Activated gamma-delta T cell treated with anti-CD3 and anti-CD28 coated beads, Interleukin-2, amount 50 U/mL, for 16 hours (primary cell): ENCODE data around the gene CNKSR1.
A peak's percentile ranks its signal among the peaks of the same experiment; 100 is the strongest.

Experiments used
- DNase-seq: peaks from one replicate; pipeline ENCODE4 v3.0.0-alpha.2; 2020; ENCODE audit warnings: low read depth

The CNKSR1 gene

GRCh38 chr1:26177182-26177684 is at the start of gene CNKSR1:
CNKSR1 (plus strand) TSS chr1:26177491; CDS start chr1:26177548, 57 bp downstream.
- no peak for DNase-seq

DNA sequence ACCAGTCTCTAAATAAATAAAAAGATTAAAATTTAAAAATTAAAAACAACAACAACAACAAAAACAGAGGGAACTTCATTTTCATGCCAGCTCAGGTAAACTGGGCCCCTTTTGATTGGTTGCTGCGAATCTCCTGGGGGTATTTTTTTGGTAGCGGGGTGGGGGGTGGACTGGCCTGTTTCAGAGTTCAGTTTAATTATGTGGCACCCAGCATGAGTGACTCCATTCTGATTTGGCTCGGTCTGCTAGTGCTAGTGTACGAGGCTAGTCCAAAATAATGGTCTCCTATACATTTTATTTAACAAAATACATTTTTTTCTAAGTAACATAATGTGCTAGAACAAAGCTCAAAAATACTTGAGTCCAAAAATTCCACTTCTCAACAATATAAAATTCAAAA is 47.5 kb upstream of the CNKSR1 start:
- DNase-seq = no peak

DNA sequence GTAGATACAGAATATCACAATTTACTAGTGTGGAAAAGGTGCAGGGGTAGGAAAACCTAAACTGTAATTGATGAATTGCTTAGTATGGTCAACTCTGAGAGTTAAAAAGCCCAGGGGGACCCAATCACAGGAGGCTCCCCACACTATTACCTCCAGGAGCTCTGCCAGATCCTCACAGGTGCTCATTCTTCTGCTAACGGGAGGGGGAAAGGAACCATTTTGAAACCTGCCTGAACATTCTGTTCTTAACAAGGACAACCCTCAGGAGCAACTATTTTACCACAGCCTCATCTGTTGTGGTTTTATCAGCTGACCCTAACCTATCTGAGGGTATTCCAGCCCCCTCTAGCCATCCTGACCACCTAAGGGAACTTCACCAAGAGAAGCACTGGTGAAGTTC is 46.6 kb upstream of the CNKSR1 start:
- no peak for DNase-seq

DNA sequence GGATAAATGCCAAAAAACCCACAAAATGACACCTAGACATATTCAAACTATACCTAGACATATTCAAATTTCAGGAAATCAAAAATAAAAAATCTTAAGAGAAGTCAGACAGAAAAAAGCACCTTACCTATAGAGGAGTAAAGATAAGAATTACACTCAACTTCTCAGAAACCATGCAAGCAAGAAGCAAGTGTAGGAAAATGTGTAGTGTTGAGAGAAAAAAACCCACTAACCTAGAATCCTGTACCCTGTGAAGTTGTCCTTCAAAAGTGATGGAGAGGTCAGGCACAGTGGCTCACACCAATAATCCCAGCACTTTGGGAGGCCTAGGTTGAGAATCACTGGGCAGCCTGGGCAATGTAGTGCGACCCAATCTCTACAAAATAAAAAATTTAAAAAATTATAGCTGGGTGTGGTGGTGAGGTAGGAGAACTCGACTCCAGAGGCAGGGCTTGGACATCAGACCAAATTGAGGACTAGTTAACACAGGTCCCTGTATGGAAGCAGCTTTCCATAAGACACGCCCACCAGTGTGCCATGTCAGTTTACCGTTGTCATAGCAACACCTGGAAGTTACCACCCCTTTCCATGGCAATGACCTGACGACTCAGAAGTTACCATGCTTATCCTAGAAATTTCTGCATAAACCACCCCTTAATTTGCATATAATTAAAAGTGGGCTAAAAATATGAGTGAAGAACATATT is 45.0 kb upstream of the CNKSR1 start:
- DNase-seq = no peak

GRCh38 chr1:26132834-26133167 is 44.5 kb upstream of the CNKSR1 start:
- DNase-seq = no peak

DNA sequence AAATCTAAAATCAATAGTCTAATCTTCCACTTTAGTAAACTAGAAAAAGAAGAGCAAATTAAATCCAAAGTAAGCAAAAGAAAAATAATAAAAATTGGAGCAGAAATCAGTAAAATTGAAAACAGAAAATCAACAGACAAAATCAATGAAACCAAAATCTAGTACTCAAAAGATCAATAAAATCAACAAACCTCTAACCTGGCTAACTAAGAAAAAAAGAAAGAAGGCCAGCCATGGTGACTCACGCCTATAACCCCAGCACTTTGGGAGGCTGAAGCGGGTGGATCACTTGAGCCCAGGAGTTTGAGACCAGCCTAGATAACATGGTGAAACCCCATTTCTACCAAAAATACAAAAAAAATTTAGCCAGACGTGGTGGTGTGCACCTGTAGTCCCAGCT is 42.8 kb upstream of the CNKSR1 start:
- no peak for DNase-seq

GRCh38 chr1:26138974-26139558 is 38.2 kb upstream of the CNKSR1 start:
- DNase-seq = no peak

DNA sequence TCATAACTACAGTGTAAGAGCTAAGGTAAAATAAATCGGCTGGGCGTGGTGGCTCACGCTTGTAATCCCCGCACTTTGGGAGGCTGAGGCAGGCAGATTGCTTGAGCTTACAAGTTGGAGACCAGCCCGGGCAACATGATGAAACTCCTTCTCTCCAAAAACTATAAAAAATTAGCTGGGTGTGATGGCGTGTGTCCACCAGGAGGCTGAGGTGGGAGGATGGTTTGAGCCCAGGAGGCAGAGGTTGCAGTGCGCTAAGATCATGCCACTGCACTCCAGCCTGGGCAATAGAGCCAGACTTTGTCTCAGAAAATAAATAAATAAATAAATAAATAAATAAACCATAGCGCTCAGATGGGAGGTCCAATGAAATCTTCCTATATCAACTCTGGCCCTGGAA is 35.1 kb upstream of the CNKSR1 start:
- no peak for DNase-seq

GRCh38 chr1:26145041-26145959 is 32.0 kb upstream of the CNKSR1 start:
- DNase-seq = peak; percentile 75

DNA sequence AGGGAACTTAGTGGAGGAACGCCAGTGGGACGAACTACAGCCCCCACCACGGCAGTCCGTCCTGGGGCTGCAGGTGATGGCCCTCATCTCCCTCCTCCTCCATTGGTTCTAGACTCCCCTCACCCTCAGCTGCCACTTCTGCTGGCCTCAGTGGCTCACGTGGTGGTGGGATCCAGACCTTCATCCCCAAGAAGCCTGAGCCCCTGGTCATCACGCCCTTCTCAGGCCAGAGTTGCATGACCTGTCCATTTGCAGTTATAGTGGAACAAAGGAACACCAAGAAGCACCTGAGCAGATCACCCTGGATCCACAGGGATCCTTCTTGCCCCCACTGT is 31.4 kb upstream of the CNKSR1 start:
- no peak for DNase-seq

- DNase-seq = no peak
Observed at GRCh38 chr1:26148887-26149286, 28.4 kb upstream of the CNKSR1 start.

GRCh38 chr1:26153966-26154532 is 23.2 kb upstream of the CNKSR1 start:
- no peak for DNase-seq

DNA sequence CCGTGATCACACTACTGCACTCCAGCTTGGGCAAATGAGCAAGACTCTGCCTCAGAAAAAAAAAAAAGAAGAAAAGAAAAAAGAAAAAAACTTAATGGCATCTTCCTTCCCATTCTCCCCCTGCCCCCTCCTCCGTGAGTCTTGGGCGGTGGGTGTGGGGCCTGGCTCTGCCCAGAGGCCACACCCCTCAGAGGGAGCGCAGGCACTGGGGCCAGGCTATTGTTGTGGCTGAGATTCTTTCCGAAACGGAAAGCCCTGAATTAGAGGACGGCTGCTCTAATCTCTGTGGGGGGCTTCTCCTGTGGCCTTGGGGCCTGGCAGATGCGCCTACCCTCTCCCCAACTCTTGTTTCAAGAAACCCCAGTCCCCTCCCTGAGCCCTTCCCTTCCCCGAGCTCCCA is 22.5 kb upstream of the CNKSR1 start:
- no peak for DNase-seq

- no peak for DNase-seq
Observed at GRCh38 chr1:26155370-26156284, 21.7 kb upstream of the CNKSR1 start.

- DNase-seq = no peak
Observed at GRCh38 chr1:26156285-26157038, 20.8 kb upstream of the CNKSR1 start.

GRCh38 chr1:26158271-26158907 is 18.9 kb upstream of the CNKSR1 start:
- no peak for DNase-seq

- no peak for DNase-seq
Observed at GRCh38 chr1:26158908-26159742, 18.2 kb upstream of the CNKSR1 start, which contains the start of gene FAM110D. FAM110D (plus strand) TSS chr1:26159079; CDS start chr1:26161292, 2,213 bp downstream.

DNA sequence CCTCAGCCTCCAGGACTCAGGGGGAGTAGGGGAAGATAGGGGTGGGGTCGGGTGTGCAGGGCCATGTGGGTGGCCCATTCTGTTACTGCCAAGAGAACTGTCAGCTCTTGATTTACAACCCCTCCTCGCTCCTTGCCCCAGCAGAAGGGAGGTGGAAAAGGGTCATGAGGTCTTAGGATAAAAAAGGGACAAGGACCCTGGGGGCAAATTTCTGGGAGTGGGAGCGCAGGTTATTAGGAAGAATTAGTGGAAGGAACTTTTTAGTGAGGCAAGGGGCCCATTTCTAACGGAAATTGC is 17.6 kb upstream of the CNKSR1 start:
- DNase-seq = no peak
